GM13977 (cell line): ENCODE data around the gene CHMP4A.
"Not testable (repeated sequence)": the region's sequence is repeated elsewhere in the genome, so short reads cannot be mapped to it uniquely, and the experiment has no call there.

Experiments
- DNase-seq: peaks from one replicate; pipeline ENCODE4 v3.0.0; 2012; ENCODE audit warnings: low spot score
- in situ Hi-C: fragments of 300-500 bp; cut with MboI; formaldehyde crosslinking; loops from one replicate; pipeline ENCODE4 v1.12.0; 2022; ENCODE audit warnings: low sequenced_read_pairs, low pct_unique_long_range_greater_than_20kb, mixed read lengths, inconsistent platforms; ENCODE audit not compliant: unreplicated experiment
- TF ChIP-seq, protein P1 (sequence below): IDR thresholded peaks from 2 replicates; pipeline ENCODE4 v1.5.1; 2012; ENCODE audit warnings: mild to moderate bottlenecking, control low read depth; ENCODE audit not compliant: insufficient read depth; ENCODE audit errors: extremely low read depth, missing control alignments

The CHMP4A gene

DNA sequence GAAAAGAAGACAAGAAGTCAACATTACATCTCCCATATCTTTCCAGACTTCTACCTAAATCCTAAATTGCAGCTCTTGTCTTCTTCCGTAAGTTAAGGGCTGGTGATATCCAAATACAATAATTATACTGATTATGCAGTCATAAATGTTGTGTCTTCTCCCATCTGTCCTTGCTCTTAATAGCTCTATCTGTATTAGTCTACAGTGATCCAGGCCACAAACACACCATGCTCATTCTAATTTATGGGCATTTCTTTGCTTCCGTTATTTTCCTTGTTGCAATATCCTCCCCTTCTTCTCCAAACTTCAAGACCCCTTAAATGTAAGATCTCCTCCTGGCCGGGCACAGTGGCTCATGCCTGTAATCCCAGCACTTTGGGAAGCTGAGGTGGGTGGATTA is 6.2 kb upstream of the CHMP4A start:
- no peak for DNase-seq
- in situ Hi-C loops = no loop called here
- TF ChIP-seq, protein P1, sequence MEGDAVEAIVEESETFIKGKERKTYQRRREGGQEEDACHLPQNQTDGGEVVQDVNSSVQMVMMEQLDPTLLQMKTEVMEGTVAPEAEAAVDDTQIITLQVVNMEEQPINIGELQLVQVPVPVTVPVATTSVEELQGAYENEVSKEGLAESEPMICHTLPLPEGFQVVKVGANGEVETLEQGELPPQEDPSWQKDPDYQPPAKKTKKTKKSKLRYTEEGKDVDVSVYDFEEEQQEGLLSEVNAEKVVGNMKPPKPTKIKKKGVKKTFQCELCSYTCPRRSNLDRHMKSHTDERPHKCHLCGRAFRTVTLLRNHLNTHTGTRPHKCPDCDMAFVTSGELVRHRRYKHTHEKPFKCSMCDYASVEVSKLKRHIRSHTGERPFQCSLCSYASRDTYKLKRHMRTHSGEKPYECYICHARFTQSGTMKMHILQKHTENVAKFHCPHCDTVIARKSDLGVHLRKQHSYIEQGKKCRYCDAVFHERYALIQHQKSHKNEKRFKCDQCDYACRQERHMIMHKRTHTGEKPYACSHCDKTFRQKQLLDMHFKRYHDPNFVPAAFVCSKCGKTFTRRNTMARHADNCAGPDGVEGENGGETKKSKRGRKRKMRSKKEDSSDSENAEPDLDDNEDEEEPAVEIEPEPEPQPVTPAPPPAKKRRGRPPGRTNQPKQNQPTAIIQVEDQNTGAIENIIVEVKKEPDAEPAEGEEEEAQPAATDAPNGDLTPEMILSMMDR = no peak

GRCh38 chr14:24219080-24219479 is 5.8 kb upstream of the CHMP4A start:
- in situ Hi-C loops = no loop called here
- no peak for DNase-seq
- TF ChIP-seq, protein P1 = no peak

DNA sequence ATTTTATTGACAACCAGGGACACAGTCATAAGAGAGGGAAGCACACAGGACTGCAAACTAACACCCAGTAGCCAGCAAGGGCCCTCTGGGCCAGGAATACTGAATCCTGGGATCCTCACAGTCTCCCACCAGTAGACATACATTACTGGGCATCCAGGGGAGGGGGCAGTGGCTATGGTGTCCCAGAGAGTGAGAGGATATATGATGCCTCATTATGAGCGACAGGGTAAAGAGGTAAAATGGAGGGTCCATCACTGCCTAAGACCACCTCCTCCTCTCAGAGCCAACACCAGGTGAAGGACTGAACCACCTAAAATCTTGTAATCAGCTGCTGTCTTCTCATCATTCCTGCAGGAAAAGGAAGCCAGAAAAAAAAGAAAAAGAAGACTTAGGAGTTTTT is 3.6 kb upstream of the CHMP4A start:
- DNase-seq, in situ Hi-C loops: not testable (repeated sequence)

DNA sequence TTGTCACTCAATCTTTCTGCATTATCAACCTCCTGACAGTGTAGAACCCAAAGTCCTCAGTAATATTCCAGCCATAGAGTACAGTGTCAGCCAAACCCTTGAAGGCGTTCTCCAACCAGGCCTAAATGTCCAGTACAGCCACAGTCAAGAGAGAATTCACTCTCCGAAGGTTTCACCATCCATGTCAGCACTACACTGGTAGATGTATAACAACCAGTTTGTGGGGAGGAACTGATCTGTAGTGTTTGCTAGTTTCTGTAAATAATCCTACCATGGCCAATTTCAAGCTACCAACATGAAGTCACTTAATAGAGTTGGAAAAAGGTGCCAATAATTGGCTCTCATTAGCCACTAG is 3.0 kb upstream of the CHMP4A start:
- in situ Hi-C loops = no loop called here
- TF ChIP-seq, protein P1 = no peak
- DNase-seq = no peak

DNA sequence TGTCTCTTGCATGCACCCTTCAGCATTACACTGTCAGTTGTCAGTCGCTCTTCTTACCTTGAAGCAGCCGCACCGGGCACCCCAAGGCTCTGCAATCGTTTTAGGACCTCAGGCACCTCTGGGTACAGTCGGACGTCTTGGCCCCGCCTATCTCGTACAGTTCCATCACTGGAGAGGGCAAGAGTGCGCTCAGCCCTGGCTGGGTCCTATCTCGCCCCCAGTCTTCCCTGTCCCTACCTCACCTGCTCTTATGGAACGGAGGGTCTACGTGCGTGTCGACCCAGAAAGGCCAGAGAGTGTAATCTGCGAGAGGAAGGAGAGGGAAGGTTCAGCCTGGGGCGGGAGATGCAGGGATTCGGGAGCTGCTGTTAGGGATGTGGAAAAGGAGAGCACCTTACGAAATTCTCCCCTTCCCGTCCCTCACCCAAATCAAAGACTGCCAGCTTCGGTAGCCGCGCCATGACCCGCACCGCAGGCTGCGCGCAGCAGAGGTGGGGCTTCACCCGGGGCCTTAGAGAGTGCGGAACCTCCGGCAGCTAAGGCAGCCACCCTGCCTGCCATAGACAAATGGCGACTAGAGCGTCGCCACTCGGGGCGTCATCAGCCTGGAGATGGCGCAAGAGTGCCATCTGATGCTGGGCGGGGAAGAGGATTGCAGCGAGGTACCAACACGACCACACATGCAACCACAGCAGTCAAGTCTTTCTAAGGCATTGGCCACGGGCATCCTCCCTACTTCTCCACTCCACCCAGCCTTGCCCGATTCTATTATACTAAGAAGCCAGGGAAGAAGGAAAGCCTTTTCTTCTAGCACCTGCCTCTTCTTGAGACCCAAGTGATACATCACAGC is 2.4 kb upstream of the CHMP4A start, which contains the start of gene MDP1:
Gene MDP1 (minus strand): TSS at position 572 of the 850 bp plus-strand sequence. CDS start 111 bp downstream, at position 461.
- in situ Hi-C loops = no loop called here
- DNase-seq = peak; percentile 88
- TF ChIP-seq, protein P1 = peak; percentile 92

DNA sequence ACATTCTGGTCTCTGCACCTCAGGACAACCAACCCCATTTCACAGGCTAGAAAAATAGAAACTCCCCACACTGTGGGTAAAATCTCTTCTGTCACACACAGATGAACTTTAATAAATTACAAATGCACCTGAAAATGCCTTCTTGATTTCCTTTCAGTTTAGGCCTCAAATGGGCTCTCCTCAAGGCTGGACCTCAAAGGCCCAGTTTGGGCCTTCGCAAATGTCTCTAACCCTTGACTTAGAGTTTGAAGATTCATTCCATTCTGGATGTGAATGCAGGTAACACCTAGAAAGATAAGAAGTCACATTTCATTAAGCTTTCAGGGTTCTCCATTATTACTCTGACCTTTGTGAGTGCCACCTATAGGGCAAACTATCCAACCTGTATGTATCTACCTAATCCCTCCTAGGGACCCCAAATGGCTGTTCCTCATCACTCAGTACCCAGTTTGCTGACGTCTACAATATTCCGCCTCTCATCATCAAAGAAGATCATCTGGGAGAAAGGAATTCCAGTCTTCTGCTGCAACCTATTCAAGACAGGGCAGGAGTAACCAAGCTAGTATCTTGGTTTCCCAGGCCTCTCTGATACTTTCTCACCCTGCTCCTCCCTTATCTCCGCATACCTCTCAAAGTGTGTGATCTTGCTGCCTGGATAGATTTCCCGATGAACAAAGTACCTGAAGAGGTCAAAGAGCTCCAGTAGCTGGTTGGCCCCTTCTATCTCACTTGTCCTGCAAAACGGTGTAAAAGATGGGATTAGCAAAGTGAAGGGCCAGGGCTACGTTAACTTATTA is 776 bp upstream of the CHMP4A start:
- in situ Hi-C loops = no loop called here
- TF ChIP-seq, protein P1 = no peak
- no peak for DNase-seq

DNA sequence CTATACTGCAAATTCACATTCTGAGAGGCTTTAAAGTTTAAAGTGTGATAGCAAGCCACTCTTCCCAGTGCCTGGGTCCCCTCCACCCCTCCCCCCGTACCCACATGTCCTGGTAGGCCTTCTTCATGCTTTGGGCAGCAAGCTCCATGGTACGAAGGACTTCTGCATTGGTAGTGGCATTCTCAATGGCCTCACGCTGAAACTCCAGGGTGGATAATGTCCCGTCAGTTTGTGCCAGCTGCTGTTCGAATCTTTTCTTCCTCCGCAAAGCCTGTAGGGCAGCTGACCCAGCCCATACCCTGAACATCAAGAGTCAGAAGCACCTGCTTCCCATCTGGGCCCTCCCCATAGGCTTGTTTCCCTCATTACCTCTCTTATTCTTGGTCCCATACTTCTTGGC is 2.0 kb downstream of the CHMP4A start:
- in situ Hi-C loops = no loop called here

More for the DNA sequence above, 2.0 kb downstream of the CHMP4A start:
- DNase-seq = no peak
- TF ChIP-seq, protein P1 = no peak
